ENCODE data around the gene FXYD5. TPM values are rescaled to one million over a fixed set of nuclear protein-coding genes. Genes with fewer than 3 reads are reported as not detected.
"Not testable (repeated sequence)": the region's sequence is repeated elsewhere in the genome, so short reads cannot be mapped to it uniquely, and the experiment has no call there.

Gene FXYD5
- total RNA-seq, 2 experiments from 2014 or later = 286 to 292 TPM

GRCh38 chr19:35118268-35119020 lies 36.1 kb upstream of the FXYD5 start:
- POLR2A ChIA-PET = no interaction called here
- CTCF ChIA-PET = interaction anchor here (1.5 to 1.8 kb wide), 2 partner anchors 27 to 51 kb away, joined by 5 to 6 read pairs; no protein-coding TSS in a partner anchor

GRCh38 chr19:35119091-35119490 lies 35.4 kb upstream of the FXYD5 start:
- CTCF ChIA-PET = interaction anchor here (1.5 to 1.8 kb wide), 2 partner anchors 28 to 52 kb away, joined by 5 to 6 read pairs; no protein-coding TSS in a partner anchor

GRCh38 chr19:35119578-35120155 lies 34.9 kb upstream of the FXYD5 start:
- ChIA-PET CTCF (interaction anchor here (1.8 kb wide), 1 partner anchor 28 kb away, joined by 6 read pairs; no protein-coding TSS in a partner anchor), POLR2A (no interaction called here)

More at GRCh38 chr19:35119091-35119490, 35.4 kb upstream of the FXYD5 start:
- POLR2A ChIA-PET = no interaction called here

- POLR2A ChIA-PET = no interaction called here
- CTCF ChIA-PET = interaction anchor here (1.8 kb wide), 1 partner anchor 29 kb away, joined by 6 read pairs; no protein-coding TSS in a partner anchor
These were observed 34.0 kb upstream of the FXYD5 start for GRCh38 chr19:35120492-35120891.

- POLR2A ChIA-PET = no interaction called here
- CTCF ChIA-PET = no interaction called here
These were observed 33.6 kb upstream of the FXYD5 start for GRCh38 chr19:35120898-35121297.

GRCh38 chr19:35122687-35123551 lies 31.6 kb upstream of the FXYD5 start:
- CTCF ChIA-PET = interaction anchor here (2.3 kb wide), 1 partner anchor 8 kb away, joined by 8 read pairs; the partner anchor contains the start of gene FXYD3
- POLR2A ChIA-PET = no interaction called here

- ChIA-PET CTCF (interaction anchor here (1.0 to 2.3 kb wide), 2 partner anchors 9 to 17 kb away, joined by 4 to 8 read pairs; partner anchors contain the start of gene FXYD3), POLR2A (no interaction called here)
These were observed 31.0 kb upstream of the FXYD5 start for GRCh38 chr19:35123573-35123972.

GRCh38 chr19:35124098-35125060 lies 30.2 kb upstream of the FXYD5 start:
- CTCF ChIA-PET = interaction anchor here (1.0 to 2.3 kb wide), 5 partner anchors 10 to 18 kb away, joined by 4 to 8 read pairs (median 5); partner anchors contain the start of genes FXYD3 and LGI4
- POLR2A ChIA-PET = no interaction called here

GRCh38 chr19:35125270-35125717 lies 29.2 kb upstream of the FXYD5 start:
- ChIA-PET CTCF (interaction anchor here (1.3 to 2.3 kb wide), 4 partner anchors 10 to 17 kb away, joined by 4 to 8 read pairs (median 6); partner anchors contain the start of genes FXYD3 and LGI4), POLR2A (no interaction called here)

GRCh38 chr19:35125749-35126623 lies 28.5 kb upstream of the FXYD5 start:
- CTCF ChIA-PET = interaction anchor here (1.4 to 2.1 kb wide), 3 partner anchors 9 to 16 kb away, joined by 5 to 8 read pairs (median 6); partner anchors contain the start of genes FXYD7 and LGI4
- POLR2A ChIA-PET = no interaction called here

GRCh38 chr19:35126624-35126959 lies 27.9 kb upstream of the FXYD5 start:
- ChIA-PET POLR2A (no interaction called here), CTCF (interaction anchor here (2.1 kb wide), 1 partner anchor 16 kb away, joined by 8 read pairs; the partner anchor contains the start of gene FXYD7)

GRCh38 chr19:35127871-35128270 lies 26.7 kb upstream of the FXYD5 start:
- CTCF ChIA-PET = interaction anchor here (1.0 to 2.1 kb wide), 4 partner anchors 8 to 84 kb away, joined by 3 to 8 read pairs (median 4); partner anchors contain the start of gene FXYD7
- POLR2A ChIA-PET = no interaction called here

- POLR2A ChIA-PET = no interaction called here
These were observed 26.0 kb upstream of the FXYD5 start for GRCh38 chr19:35128398-35129057.

GRCh38 chr19:35129724-35130274 lies 24.7 kb upstream of the FXYD5 start:
- CTCF ChIA-PET, POLR2A ChIA-PET: not testable (repeated sequence)

More at GRCh38 chr19:35128398-35129057, 26.0 kb upstream of the FXYD5 start:
- CTCF ChIA-PET = interaction anchor here (1.1 to 2.1 kb wide), 3 partner anchors 7 to 84 kb away, joined by 3 to 8 read pairs (median 4); partner anchors contain the start of gene FXYD7

GRCh38 chr19:35130761-35131720 lies 23.5 kb upstream of the FXYD5 start:
- ChIA-PET POLR2A (no interaction called here), CTCF (no interaction called here)

- POLR2A ChIA-PET = no interaction called here
- CTCF ChIA-PET = no interaction called here
These were observed 22.3 kb upstream of the FXYD5 start for GRCh38 chr19:35132254-35132653.
